Tibial nerve (tissue), 4 donors: ENCODE data around the gene TYR. TPM values are rescaled to one million over a fixed set of nuclear protein-coding genes. Genes with fewer than 3 reads are reported as not detected.

Source experiments
- DNase-seq, 2 donors: peaks; one replicate each; pipeline ENCODE4 v3.0.0-alpha.2; 2019; ENCODE audit warnings: low spot score in 2 of 2
- H3K27ac ChIP-seq, 4 donors: fragments of 200-600 bp; sonication (generic) in 3 of 4; one replicate each; pipeline ENCODE4 v1.5.1; 2017 to 2019; ENCODE audit warnings: mild to moderate bottlenecking in 1 of 4
- H3K27me3 ChIP-seq, 2 donors: fragments of 200-600 bp; sonication (generic) in 1 of 2; one replicate each; pipeline versions ENCODE4 v1.5.1 to v1.6.0; 2017 to 2019
- H3K36me3 ChIP-seq, 3 donors: fragments of 200-600 bp; sonication (generic); one replicate each; pipeline ENCODE4 v1.5.1; 2018 to 2019
- H3K4me1 ChIP-seq, 4 donors: fragments of 200-600 bp; sonication (generic) in 3 of 4; one replicate each; pipeline ENCODE4 v1.5.1; 2017 to 2019
- H3K4me3 ChIP-seq, 4 donors: fragments of 200-600 bp; sonication (generic) in 3 of 4; one replicate each; pipeline ENCODE4 v1.5.1; 2017 to 2019; ENCODE audit warnings: mild to moderate bottlenecking in 1 of 4, moderate library complexity in 1 of 4
- H3K9me3 ChIP-seq, 4 donors: fragments of 200-600 bp; sonication (generic) in 3 of 4; one replicate each; pipeline ENCODE4 v1.5.1; 2017 to 2019
- EP300 ChIP-seq, 2 donors: sonication (generic); formaldehyde crosslinking; IDR thresholded peaks; one replicate each; pipeline ENCODE4 v1.6.1; 2017; ENCODE audit warnings: antibody characterized with exemption in 2 of 2, mild to moderate bottlenecking in 1 of 2
- POLR2A ChIP-seq, 2 donors: fragments of 450-650 bp; IDR thresholded peaks; one replicate each; pipeline ENCODE4 v1.6.1; 2017; ENCODE audit warnings: antibody characterized with exemption in 2 of 2, mild to moderate bottlenecking in 2 of 2, moderate library complexity in 2 of 2
- WGBS, 2 donors: methylation state at CpG; one replicate each; pipeline ENCODE4 v1.1.5; 2018; 5-methylcytosine and 5-hydroxymethylcytosine counted together
- total RNA-seq, 4 donors: library from RNA; depleted of rRNA; stranded (reverse); fragments of >200 nt; gene quantifications; one replicate each; pipeline ENCODE4 v1.1.0, GENCODE V29; 2016
- TF ChIP-seq, protein P1 (sequence below), 5 experiments: fragments of 200-600 bp in 3 of 5; fragments of 450-650 bp in 2 of 5; sonication (generic) in 3 of 5; IDR thresholded peaks; one replicate each; pipeline ENCODE4 v1.5.1; 2016 to 2019; ENCODE audit warnings: antibody characterized with exemption in 5 of 5, mild to moderate bottlenecking in 3 of 5, moderate library complexity in 2 of 5

Gene TYR
- total RNA-seq, 4 donors from 2014 or later = not detected

DNA sequence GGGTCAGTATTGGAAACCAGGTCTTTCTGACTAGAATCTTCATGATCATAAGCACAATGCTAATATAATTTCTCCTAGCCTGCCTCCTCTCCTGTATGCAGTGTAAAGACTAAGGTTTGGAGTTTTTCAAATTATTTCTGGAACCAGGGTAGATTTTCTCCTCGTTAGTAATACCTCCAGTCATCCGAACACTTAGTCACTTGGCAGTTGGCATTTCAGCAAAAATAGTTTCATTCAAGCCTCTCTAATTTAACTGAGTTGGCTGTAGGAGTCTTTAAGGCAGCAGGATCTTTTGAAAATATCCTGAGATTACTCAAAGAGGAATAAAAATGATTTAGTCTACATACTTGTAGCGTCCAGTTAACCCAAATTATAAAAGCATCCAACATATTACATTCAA lies 6.3 kb downstream of the TYR start:
- Histone ChIP-seq H3K27ac (no peak overlapping the region), H3K36me3 (no peaks in the 10 kb centered on the region), H3K4me1 (no peaks in the 10 kb centered on the region), H3K9me3 (no peaks in the 10 kb centered on the region), H3K27me3 (no peaks in the 10 kb centered on the region), H3K4me3 (no peak overlapping the region)
- TF ChIP-seq, protein P1, sequence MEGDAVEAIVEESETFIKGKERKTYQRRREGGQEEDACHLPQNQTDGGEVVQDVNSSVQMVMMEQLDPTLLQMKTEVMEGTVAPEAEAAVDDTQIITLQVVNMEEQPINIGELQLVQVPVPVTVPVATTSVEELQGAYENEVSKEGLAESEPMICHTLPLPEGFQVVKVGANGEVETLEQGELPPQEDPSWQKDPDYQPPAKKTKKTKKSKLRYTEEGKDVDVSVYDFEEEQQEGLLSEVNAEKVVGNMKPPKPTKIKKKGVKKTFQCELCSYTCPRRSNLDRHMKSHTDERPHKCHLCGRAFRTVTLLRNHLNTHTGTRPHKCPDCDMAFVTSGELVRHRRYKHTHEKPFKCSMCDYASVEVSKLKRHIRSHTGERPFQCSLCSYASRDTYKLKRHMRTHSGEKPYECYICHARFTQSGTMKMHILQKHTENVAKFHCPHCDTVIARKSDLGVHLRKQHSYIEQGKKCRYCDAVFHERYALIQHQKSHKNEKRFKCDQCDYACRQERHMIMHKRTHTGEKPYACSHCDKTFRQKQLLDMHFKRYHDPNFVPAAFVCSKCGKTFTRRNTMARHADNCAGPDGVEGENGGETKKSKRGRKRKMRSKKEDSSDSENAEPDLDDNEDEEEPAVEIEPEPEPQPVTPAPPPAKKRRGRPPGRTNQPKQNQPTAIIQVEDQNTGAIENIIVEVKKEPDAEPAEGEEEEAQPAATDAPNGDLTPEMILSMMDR (IDR thresholded peaks at IDR 0.05) = no peak
- TF ChIP-seq POLR2A (IDR thresholded peaks at IDR 0.05) = no peak
- WGBS, 2 donors = 67 to 76% methylated on average over 3 of the region's 3 CpGs
- DNase-seq = no peak

DNA sequence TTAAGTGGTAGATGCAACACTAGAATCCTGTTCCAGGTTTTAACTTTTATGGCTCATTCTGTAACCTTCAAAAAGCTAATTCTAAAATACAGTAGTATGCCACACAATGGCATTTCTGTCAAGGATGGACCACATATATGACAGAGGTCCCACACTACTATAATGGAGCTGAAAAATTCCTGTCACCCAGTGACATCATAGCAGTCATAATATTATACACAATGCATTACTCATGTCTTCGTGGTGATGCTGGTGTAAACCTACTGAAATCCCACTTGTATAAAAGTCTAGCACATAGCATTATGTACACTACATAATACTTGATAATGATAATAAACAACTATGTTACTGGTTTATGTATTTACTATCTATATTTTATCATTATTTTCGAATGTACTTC lies 12.1 kb downstream of the TYR start:
- Histone ChIP-seq H3K27me3 (no peaks in the 10 kb centered on the region), H3K4me1 (no peaks in the 10 kb centered on the region), H3K4me3 (no peak overlapping the region), H3K27ac (no peak overlapping the region), H3K36me3 (no peaks in the 10 kb centered on the region), H3K9me3 (no peaks in the 10 kb centered on the region)
- TF ChIP-seq, protein P1 (IDR thresholded peaks at IDR 0.05) = no peak
- TF ChIP-seq EP300 (IDR thresholded peaks at IDR 0.05) (no peak), POLR2A (IDR thresholded peaks at IDR 0.05) (no peak)
- DNase-seq = no peak
- WGBS, 2 donors = 61 to 67% methylated on average over 2 of the region's 2 CpGs

DNA sequence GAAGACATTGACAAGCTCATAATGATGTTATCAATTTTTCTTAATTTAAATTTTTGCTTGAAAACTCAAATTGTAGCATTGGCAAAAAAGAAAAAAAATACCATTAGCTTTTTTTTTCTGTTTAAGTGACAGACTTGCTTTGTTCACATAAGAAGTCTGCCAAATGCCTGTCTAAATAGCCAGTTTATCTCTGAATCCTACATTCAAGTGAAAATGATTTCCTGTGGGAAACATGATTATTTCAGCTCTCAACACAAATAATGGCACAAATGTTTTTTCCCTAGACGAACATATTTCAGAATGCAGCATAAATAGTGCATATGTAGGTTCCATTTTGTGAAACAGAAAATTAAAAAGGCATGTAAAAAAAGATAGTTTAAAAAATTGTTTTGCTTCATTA lies 23.5 kb downstream of the TYR start:
- H3K27me3 ChIP-seq = no peaks in the 10 kb centered on the region
- DNase-seq = no peak
- TF ChIP-seq POLR2A (IDR thresholded peaks at IDR 0.05) (no peak), EP300 (IDR thresholded peaks at IDR 0.05) (no peak)
- TF ChIP-seq, protein P1 (IDR thresholded peaks at IDR 0.05) = no peak
- no peaks in the 10 kb centered on the region for H3K4me1 ChIP-seq
- H3K9me3 ChIP-seq = no peaks in the 10 kb centered on the region
- H3K27ac ChIP-seq = no peak overlapping the region
- no peaks in the 10 kb centered on the region for H3K36me3 ChIP-seq
- no peak overlapping the region for H3K4me3 ChIP-seq
- 25 to 35% methylated on average over 1 of the region's 1 CpG for WGBS, 2 donors

DNA sequence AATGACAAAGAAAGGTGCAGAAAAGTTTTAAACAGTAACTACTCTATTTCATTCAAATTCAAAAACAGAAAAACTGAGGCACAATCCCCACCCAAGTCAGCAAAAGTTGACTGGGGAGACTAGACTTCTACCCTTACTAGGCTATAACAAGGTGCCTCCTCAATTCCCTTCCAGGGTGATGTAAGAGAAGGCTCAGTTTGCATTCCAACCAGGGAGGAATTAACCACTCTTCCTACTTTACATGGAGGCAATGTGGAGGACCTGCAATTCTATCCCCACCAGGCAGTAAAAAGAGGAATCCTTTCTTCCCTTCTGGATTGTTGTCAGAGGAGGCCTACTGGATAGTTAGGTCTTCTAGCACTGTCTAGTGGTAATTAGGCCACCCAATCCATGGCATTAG lies 26.1 kb downstream of the TYR start:
- H3K4me3 ChIP-seq = no peak overlapping the region
- TF ChIP-seq, protein P1 (IDR thresholded peaks at IDR 0.05) = no peak
- no peak for TF ChIP-seq EP300 (IDR thresholded peaks at IDR 0.05)
- no peaks in the 10 kb centered on the region for H3K36me3 ChIP-seq
- no peak for DNase-seq
- no peak overlapping the region for H3K27ac ChIP-seq
- no peaks in the 10 kb centered on the region for H3K4me1 ChIP-seq
- no peaks in the 10 kb centered on the region for H3K27me3 ChIP-seq
- no peaks in the 10 kb centered on the region for H3K9me3 ChIP-seq

DNA sequence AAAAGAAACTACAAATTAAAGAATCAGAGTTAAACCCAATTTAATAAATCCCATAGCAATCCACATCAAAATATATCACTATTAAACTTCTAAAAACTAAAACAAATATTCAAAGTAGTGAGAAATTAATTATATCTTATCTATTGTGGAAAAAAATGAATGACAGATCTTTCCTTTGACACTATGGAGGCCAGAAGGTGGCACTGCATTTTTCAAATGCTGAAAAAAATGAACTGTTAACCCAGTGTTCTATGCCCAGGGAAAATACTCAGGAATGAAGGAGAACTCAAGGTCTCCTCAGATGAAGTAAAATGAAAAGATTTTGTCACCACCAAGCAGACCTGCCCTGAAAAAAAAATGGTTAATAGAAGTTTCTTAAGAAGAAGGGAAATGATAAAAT lies 27.7 kb downstream of the TYR start:
- H3K9me3 ChIP-seq = peaks cover 0 to 11% (median 0%) of the 10 kb centered on the region in 4 donors
- H3K27ac ChIP-seq = no peak overlapping the region
- TF ChIP-seq EP300 (IDR thresholded peaks at IDR 0.05) = no peak
- TF ChIP-seq POLR2A (IDR thresholded peaks at IDR 0.05) = no peak
- TF ChIP-seq, protein P1 (IDR thresholded peaks at IDR 0.05) = no peak
- DNase-seq = no peak
- H3K27me3 ChIP-seq = no peaks in the 10 kb centered on the region
- H3K36me3 ChIP-seq = no peaks in the 10 kb centered on the region
- H3K4me1 ChIP-seq = no peaks in the 10 kb centered on the region
- H3K4me3 ChIP-seq = no peak overlapping the region
